A673 (cell line): Measurements from ENCODE around the gene ACADSB. TPM values are rescaled to one million over a fixed set of nuclear protein-coding genes. Genes with fewer than 3 reads are reported as not detected.

ENCODE experiments used
- BruUV-seq: library from RNA; stranded (reverse); fragments of 400-500 nt; replicated peaks from 2 replicates; lab custom pipeline; 2021; lab: Mats Ljungman, UMichigan
- CTCF ChIA-PET: fragments of 300-600 bp; sonication (Branson Sonifier 250); formaldehyde crosslinking; loops from one replicate; lab custom pipeline; 2022; ENCODE audit warnings: antibody characterized with exemption; lab: Charles Lee
- POLR2A ChIA-PET: fragments of 300-600 bp; sonication (Branson Sonifier 250); formaldehyde crosslinking; loops from one replicate; lab custom pipeline; 2022; ENCODE audit warnings: antibody characterized with exemption; ENCODE audit not compliant: low non-redundant PET; lab: Charles Lee
- DNase-seq: peaks from one replicate; pipeline ENCODE4 v3.0.0-alpha.2; 2015; ENCODE audit warnings: low spot score
- H3K27ac ChIP-seq: fragments of 200-600 bp; sonication (generic); 2 replicates; pipeline ENCODE4 v1.5.1; 2016; ENCODE audit warnings: mixed run types, low read depth, mild to moderate bottlenecking, mixed read lengths, antibody characterized with exemption, low read length; ENCODE audit not compliant: poor library complexity, severe bottlenecking
- H3K27me3 ChIP-seq: fragments of 200-600 bp; sonication (generic); replicated peaks from 2 replicates; pipeline ENCODE4 v1.6.1; 2017; ENCODE audit warnings: mixed run types, low read depth, mild to moderate bottlenecking, mixed read lengths, antibody characterized with exemption, low read length; ENCODE audit not compliant: insufficient read depth, poor library complexity
- H3K36me3 ChIP-seq: fragments of 200-600 bp; sonication (generic); 2 replicates; pipeline ENCODE4 v1.6.1; 2016; ENCODE audit warnings: mixed run types, mild to moderate bottlenecking, mixed read lengths, antibody characterized with exemption, low read length; ENCODE audit not compliant: insufficient read depth, poor library complexity, severe bottlenecking
- H3K4me1 ChIP-seq: fragments of 200-600 bp; sonication (generic); 2 replicates; pipeline ENCODE4 v1.6.1; 2017; ENCODE audit warnings: mixed run types, mild to moderate bottlenecking, mixed read lengths, antibody characterized with exemption, low read length; ENCODE audit not compliant: insufficient read depth, poor library complexity, severe bottlenecking
- H3K4me3 ChIP-seq: fragments of 200-600 bp; sonication (generic); 2 replicates; pipeline ENCODE4 v1.5.1; 2016; ENCODE audit warnings: low read depth, mixed run types, mild to moderate bottlenecking, mixed read lengths, low read length; ENCODE audit not compliant: poor library complexity, severe bottlenecking
- H3K9me3 ChIP-seq: fragments of 200-600 bp; sonication (generic); 2 replicates; pipeline ENCODE4 v1.6.1; 2016; ENCODE audit warnings: mixed run types, low read depth, mild to moderate bottlenecking, mixed read lengths, antibody characterized with exemption, low read length; ENCODE audit not compliant: poor library complexity, severe bottlenecking
- EZH2 ChIP-seq: fragments of 200-600 bp; sonication (generic); IDR thresholded peaks from 2 replicates; pipeline ENCODE4 v1.6.1; 2017; ENCODE audit warnings: borderline replicate concordance, low read depth, mild to moderate bottlenecking, mixed read lengths, antibody characterized with exemption, low read length; ENCODE audit not compliant: poor library complexity, severe bottlenecking
- intact Hi-C: fragments of 100-400 bp; cut with micrococcal nuclease; formaldehyde crosslinking; loops from one replicate; pipeline ENCODE4 v1.10.0; 2022; ENCODE audit not compliant: unreplicated experiment
- total RNA-seq: library from RNA; stranded (reverse); gene quantifications from 2 replicates; pipeline ENCODE4 v1.2.3, GENCODE V29; 2021
- TF ChIP-seq, protein P1 (sequence below): fragments of 300-800, 200-600 bp; sonication (generic); conservative IDR thresholded peaks from 2 replicates; pipeline ENCODE4 v1.5.1; 2017; ENCODE audit warnings: low read depth, mild to moderate bottlenecking, antibody characterized with exemption, low read length, moderate library complexity, mixed read lengths

Gene ACADSB
- total RNA-seq, 1 experiment from 2014 or later = 20.4 TPM

- H3K36me3 ChIP-seq = no peaks in the 10 kb centered on the region
- H3K27ac ChIP-seq = no peak overlapping the region
- TF ChIP-seq, protein P1, sequence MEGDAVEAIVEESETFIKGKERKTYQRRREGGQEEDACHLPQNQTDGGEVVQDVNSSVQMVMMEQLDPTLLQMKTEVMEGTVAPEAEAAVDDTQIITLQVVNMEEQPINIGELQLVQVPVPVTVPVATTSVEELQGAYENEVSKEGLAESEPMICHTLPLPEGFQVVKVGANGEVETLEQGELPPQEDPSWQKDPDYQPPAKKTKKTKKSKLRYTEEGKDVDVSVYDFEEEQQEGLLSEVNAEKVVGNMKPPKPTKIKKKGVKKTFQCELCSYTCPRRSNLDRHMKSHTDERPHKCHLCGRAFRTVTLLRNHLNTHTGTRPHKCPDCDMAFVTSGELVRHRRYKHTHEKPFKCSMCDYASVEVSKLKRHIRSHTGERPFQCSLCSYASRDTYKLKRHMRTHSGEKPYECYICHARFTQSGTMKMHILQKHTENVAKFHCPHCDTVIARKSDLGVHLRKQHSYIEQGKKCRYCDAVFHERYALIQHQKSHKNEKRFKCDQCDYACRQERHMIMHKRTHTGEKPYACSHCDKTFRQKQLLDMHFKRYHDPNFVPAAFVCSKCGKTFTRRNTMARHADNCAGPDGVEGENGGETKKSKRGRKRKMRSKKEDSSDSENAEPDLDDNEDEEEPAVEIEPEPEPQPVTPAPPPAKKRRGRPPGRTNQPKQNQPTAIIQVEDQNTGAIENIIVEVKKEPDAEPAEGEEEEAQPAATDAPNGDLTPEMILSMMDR = no peak
- no peak for TF ChIP-seq EZH2
- H3K27me3 ChIP-seq = no peaks in the 10 kb centered on the region
- peaks cover 4% of the 10 kb centered on the region for H3K4me1 ChIP-seq
- no TSS peak for BruUV-seq
- H3K4me3 ChIP-seq = no peak overlapping the region
- DNase-seq = no peak
- H3K9me3 ChIP-seq = no peaks in the 10 kb centered on the region
- ChIA-PET CTCF (no interaction called here), POLR2A (no interaction called here)
- intact Hi-C loops = no loop called here
Measured at GRCh38 chr10:122984708-122985107, 24.1 kb upstream of the ACADSB start.

- no peak for DNase-seq
- no peaks in the 10 kb centered on the region for H3K9me3 ChIP-seq
- no TSS peak for BruUV-seq
- ChIA-PET POLR2A (no interaction called here), CTCF (no interaction called here)
- no peaks in the 10 kb centered on the region for H3K36me3 ChIP-seq
- no peak overlapping the region for H3K27ac ChIP-seq
- intact Hi-C loops = no loop called here
- peaks cover 1% of the 10 kb centered on the region for H3K4me1 ChIP-seq
- no peaks in the 10 kb centered on the region for H3K27me3 ChIP-seq
- no peak overlapping the region for H3K4me3 ChIP-seq
- no peak for TF ChIP-seq EZH2
- TF ChIP-seq, protein P1 = no peak
Measured at GRCh38 chr10:122986335-122986734, 22.5 kb upstream of the ACADSB start.

- no TSS peak for BruUV-seq
- intact Hi-C loops = no loop called here
- Histone ChIP-seq H3K27me3 (no peaks in the 10 kb centered on the region), H3K4me3 (no peak overlapping the region), H3K4me1 (no peaks in the 10 kb centered on the region), H3K36me3 (no peaks in the 10 kb centered on the region), H3K9me3 (no peaks in the 10 kb centered on the region), H3K27ac (no peak overlapping the region)
- ChIA-PET POLR2A (no interaction called here), CTCF (no interaction called here)
- peak; percentile 9 for DNase-seq
- no peak for TF ChIP-seq EZH2
- TF ChIP-seq, protein P1 = no peak
Measured at GRCh38 chr10:122988501-122988900, 20.3 kb upstream of the ACADSB start.
